Neural cell (in vitro differentiated cells): ENCODE data around the gene OS9.

Experiments used
- EP300 ChIP-seq: fragments of 450-650 bp; conservative IDR thresholded peaks from 2 replicates; pipeline ENCODE4 v1.6.1; 2014; ENCODE audit warnings: antibody characterized with exemption, mild to moderate bottlenecking, moderate library complexity; ENCODE audit not compliant: poor library complexity, severe bottlenecking
- POLR2AphosphoS5 ChIP-seq: IDR thresholded peaks from 2 replicates; pipeline ENCODE4 v1.6.1; 2012
- SMC3 ChIP-seq: fragments of 450-650 bp; conservative IDR thresholded peaks from 2 replicates; pipeline ENCODE4 v1.6.1; 2014; ENCODE audit warnings: antibody characterized with exemption, mild to moderate bottlenecking, moderate library complexity; ENCODE audit not compliant: poor library complexity
- TF ChIP-seq, protein P1 (sequence below): IDR thresholded peaks from 2 replicates; pipeline ENCODE4 v1.6.1; 2012; ENCODE audit warnings: borderline replicate concordance
- TF ChIP-seq, protein P2 (sequence below): fragments of 450-650 bp; IDR thresholded peaks from 2 replicates; pipeline ENCODE4 v1.5.1; 2014; ENCODE audit warnings: antibody characterized with exemption, mild to moderate bottlenecking, moderate library complexity; ENCODE audit not compliant: poor library complexity, severe bottlenecking

DNA sequence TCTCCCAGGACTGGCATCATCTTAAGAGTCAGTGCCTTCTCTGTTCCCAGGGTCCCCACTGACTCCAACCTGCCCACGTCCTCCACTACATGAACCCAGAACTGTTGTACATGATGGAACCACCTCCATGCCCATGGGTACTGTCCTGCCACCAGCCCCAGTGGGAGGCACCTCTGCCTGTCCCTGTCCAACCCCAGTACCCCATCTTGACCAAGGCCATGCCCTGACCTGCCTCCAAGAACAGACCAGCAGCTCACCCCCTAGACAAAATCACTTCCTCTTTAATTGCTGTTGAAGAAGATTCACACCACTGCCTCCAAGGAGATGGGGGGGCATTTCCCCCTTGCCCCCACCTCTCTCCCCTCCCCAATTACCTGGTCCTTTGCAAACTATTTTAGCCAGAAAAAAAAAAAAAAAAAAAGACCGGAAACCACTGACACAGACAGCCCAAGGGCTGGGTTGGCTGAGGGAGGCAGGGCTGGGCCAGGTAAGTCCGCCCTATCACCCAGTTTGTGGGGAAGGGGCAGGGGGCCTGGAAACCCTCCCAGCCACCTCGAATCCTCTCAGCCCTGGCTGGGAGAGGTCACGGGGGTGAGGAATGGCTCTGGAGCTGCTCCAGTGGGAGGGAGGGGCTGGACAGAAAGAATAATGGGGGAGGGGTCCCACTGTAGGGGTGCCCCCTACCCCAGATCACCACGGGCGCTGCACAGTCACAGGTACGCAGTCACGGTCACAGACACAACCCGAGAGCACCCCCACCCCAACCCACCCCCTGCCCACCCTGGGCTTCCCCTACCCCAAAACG lies 31.2 kb downstream of the OS9 start:
- TF ChIP-seq, protein P1, sequence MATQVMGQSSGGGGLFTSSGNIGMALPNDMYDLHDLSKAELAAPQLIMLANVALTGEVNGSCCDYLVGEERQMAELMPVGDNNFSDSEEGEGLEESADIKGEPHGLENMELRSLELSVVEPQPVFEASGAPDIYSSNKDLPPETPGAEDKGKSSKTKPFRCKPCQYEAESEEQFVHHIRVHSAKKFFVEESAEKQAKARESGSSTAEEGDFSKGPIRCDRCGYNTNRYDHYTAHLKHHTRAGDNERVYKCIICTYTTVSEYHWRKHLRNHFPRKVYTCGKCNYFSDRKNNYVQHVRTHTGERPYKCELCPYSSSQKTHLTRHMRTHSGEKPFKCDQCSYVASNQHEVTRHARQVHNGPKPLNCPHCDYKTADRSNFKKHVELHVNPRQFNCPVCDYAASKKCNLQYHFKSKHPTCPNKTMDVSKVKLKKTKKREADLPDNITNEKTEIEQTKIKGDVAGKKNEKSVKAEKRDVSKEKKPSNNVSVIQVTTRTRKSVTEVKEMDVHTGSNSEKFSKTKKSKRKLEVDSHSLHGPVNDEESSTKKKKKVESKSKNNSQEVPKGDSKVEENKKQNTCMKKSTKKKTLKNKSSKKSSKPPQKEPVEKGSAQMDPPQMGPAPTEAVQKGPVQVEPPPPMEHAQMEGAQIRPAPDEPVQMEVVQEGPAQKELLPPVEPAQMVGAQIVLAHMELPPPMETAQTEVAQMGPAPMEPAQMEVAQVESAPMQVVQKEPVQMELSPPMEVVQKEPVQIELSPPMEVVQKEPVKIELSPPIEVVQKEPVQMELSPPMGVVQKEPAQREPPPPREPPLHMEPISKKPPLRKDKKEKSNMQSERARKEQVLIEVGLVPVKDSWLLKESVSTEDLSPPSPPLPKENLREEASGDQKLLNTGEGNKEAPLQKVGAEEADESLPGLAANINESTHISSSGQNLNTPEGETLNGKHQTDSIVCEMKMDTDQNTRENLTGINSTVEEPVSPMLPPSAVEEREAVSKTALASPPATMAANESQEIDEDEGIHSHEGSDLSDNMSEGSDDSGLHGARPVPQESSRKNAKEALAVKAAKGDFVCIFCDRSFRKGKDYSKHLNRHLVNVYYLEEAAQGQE, result no peak
- TF ChIP-seq POLR2AphosphoS5 (no peak), SMC3 (no peak), EP300 (no peak)
- TF ChIP-seq, protein P2, sequence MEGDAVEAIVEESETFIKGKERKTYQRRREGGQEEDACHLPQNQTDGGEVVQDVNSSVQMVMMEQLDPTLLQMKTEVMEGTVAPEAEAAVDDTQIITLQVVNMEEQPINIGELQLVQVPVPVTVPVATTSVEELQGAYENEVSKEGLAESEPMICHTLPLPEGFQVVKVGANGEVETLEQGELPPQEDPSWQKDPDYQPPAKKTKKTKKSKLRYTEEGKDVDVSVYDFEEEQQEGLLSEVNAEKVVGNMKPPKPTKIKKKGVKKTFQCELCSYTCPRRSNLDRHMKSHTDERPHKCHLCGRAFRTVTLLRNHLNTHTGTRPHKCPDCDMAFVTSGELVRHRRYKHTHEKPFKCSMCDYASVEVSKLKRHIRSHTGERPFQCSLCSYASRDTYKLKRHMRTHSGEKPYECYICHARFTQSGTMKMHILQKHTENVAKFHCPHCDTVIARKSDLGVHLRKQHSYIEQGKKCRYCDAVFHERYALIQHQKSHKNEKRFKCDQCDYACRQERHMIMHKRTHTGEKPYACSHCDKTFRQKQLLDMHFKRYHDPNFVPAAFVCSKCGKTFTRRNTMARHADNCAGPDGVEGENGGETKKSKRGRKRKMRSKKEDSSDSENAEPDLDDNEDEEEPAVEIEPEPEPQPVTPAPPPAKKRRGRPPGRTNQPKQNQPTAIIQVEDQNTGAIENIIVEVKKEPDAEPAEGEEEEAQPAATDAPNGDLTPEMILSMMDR, result no peak
